ENCODE results near the gene FUT4.
"Not testable (repeated sequence)": the region's sequence is repeated elsewhere in the genome, so short reads cannot be mapped to it uniquely, and the experiment has no call there.

FUT4 gene

DNA sequence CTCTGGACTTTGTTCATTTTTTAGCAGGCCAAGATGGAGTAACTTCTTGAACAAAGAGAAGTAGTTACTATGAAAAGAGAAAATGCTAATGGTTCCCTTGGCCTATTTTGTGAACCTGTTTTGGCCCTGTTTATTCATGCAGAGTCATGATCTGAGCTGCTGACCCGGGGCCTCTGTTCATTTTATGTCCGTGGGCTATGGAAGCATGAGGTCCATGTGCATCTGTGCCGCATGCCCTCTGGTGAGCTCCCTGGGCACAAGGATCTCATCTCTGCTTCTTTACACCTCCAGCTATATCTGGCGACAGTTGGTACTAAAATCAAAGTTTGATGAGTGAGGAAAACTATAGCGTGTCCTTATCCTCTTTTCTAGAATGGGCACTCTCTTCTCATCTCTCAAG lies 24.5 kb downstream of the FUT4 start:
- DNase-seq (ENCODE audit: low read depth in 2 of 2): no peak

DNA sequence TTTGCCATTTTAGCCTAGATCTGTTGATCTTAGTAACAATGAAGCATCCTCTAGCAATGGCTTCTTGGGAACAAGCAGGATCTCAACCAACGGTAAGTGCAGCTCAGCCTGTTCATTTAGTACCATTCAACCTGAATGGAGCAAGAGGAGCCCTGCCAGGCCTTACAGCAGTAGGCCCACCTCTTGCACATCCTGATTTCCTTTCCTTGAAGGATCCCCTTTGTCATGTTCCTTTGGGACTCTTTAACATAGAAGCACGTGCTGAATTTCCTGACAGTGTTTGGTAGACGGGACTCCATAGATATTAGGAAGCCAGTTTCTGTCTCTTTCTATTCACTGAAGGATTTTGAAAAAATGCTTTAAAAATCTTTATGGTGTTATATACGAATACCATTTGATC lies 25.0 kb downstream of the FUT4 start:
- DNase-seq (ENCODE audit: low read depth in 2 of 2): no peak

DNA sequence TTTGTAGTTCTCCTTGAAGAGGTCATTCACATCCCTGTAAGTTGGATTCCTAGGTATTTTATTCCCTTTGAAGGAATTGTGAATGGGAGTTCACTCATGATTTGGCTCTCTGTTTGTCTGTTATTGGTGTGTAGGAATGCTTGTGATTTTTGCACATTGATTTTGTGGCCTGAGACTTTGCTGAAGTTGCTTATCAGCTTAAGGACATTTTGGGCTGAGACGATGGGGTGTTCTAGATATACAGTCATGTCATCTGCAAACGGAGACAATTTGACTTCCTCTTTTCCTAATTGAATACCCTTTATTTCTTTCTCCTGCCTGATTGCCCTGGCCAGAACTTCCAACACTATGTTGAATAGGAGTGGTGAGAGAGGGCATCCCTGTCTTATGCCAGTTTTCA lies 29.3 kb downstream of the FUT4 start:
- not testable (repeated sequence) for DNase-seq (ENCODE audit: low read depth in 2 of 2)

DNA sequence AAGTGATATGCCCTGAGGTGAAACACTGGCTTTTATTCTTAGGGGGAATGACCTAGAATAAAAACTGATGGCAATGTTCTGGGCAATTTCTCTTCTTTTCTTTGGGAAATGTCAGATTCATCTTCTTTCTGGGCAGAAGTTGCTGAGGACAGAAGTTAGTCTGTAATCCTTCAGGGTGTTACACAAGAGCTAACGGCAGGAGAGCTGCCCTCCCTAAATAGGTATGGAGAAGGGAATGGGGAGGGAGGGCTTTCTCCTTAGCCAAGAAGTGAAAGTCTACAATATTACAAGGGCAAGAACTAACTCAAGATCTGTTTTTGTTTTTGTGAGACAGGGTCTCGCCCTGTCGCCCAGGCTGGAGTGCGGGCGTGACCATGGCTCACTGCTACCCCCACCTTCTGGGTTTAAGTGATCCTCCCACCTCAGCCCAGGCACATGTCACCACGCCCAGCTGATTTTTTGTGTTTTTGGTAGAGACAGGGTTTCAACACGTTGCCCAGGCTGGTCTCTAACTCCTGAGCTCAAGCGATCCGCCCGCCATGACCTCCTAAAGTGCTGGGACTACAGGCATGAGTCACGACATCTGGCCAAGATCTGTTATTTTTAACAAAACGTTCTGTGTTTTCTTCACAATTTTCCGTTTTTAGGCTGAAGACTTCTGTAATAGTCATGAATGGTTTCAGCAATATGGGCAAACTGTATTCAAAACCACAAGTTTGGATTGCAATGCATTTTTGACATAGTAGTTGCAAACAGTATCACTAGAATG lies 30.7 kb downstream of the FUT4 start:
- no peak for DNase-seq (ENCODE audit: low read depth in 2 of 2)

DNA sequence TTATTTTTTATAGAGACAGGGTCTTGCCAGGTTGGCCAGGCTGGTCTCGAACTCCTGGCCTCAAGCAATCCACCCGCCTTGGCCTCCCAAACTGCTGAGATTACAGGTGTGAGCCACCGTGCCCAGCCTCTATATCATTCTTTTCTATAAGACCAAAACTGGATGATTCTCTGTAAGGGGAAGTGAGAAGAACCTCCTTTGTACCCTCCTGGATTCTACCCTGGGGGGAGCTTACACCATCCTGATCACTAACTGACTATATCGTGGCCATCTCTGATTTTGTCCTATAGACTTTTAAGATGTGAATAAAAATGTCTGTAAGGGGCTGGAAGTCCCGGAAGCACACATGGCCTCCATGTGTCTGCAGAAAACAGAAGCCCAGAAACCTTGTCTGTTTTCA lies 32.6 kb downstream of the FUT4 start:
- no peak for DNase-seq (ENCODE audit: low read depth in 2 of 2)

DNA sequence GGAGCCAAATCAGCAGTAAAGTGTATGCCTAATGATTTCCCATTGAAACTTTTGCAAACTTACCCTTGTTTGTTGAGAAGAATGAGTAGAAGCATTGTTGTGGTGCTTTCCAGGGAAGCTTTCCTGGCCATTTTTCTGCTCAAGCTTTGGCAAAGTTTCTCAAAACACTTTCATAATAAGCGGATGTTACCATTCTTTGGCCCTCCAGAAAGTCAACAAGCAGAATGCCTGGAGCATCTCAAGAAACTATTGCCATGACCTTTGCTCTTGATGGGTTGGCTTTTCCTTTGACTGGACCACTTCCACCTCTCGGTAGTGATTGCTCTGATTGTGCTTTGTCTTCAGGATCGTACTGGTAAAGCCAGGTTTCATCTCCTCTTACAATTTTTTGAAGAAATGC lies 34.1 kb downstream of the FUT4 start:
- DNase-seq (ENCODE audit: low read depth in 2 of 2): no peak

DNA sequence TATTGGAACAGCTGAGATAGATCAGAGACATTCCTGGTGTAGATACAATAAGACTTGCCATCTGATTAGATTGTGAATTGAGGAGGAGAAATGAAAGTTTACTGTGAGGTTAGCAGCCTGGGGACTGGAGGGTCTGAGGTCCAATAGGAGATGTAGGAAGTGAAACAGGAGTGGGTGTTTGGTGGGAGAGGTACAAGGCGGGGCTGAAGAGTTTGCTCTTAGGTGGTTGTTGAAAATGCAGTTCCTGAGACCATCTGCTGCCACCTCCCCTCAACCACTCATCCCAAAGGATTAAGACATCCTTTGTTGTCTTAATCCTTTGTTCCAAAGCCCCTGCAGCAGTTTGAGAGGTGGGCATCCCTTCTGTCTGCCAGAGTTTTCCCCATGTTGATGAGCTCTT lies 38.2 kb downstream of the FUT4 start:
- DNase-seq (ENCODE audit: low read depth in 2 of 2): no peak

DNA sequence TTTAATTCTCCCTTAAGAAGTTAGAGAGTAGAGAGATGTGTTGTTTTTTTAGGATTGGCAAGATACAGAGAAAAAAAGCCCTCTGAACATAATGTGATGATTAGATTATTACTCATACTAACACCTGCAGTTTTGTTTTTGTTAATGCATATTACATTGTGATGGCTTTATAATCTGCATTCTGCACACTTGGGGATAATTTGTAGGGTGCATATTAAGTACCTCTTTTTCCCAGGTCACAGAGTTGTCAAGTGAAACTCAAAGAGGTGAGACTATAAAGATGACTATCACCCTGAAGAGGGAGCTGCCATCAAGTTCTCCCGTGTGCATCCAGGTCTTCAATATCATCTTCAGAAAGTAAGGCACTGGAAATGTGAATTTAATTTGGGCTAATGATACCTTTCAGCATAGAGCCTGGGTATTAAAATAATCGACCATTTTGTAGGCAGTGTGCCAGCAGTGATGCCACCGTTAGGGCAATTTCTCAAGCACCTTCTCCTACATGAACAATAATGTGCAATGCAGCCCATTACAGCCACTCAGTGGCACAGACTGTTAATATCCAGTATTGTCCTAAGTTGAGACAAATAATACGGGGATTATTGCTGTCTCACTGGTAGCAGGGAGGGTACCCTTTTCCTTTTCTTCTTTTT lies 39.6 kb downstream of the FUT4 start:
- DNase-seq (ENCODE audit: low read depth in 2 of 2): no peak

DNA sequence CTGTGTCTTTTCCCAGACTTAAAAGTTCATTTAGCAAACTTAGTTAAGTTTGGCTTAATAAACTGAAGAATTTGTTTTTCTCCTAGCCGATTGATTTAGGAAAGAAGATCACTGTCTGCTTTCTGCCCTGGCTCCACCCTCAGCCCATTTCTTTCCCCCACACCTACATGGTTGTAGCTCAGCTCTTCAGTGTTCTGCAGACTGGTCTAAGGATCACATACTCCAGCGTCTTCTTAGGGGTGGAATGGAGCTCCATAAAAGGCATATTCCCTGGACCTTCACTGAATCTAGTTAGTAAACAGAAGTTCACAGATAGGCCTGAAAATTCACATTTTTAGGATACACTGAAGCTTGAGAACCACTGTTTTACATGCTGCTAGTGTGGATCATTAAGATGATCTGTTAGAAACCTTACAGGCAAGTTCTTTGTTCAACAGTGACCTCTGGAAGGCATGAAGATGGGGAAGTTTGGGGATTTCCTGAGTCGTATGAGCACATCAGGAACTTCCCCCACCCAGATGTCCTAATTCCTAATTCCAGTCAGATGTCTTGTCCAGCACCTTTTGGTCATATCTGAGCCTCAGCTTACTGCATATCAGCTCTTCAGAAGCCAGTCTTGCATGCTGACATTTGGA lies 40.3 kb downstream of the FUT4 start:
- no peak for DNase-seq (ENCODE audit: low read depth in 2 of 2)

DNA sequence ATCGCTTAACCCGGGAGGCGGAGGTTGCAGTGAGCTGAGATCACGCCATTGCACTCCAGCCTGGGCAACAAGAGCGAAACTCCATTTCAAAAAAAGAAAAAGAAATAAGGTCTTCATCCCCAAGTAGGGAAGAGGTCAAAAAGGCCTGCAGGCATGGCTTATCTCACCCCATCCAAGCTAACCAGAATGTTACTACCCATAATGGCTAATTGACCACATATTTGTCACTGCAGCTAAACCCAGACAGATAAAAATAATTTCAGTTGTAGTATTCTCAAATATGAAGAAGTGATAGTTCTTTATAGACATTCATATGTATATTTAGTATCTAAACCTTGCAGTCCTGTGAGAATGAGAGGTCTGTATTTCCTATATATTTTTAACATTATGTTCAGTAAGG lies 41.3 kb downstream of the FUT4 start:
- DNase-seq (ENCODE audit: low read depth in 2 of 2): no peak

DNA sequence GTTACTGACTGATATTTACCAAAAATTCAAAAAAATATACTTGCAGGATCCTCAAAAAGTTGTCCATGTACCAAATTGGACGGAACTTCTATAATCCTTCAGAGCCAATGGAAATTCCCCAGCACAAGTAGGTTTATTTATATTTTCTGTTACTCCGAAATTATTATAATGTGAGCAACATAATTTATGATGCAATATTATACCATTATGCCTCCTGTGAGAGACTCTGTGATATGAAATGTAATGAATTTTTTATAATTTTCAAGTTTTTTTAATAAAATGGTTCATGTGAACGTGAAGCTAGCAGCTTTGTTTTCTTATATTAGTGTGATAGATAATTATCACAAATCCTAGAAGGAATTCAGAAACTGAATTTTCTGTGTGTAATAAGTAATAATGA lies 41.7 kb downstream of the FUT4 start:
- DNase-seq (ENCODE audit: low read depth in 2 of 2): no peak

DNA sequence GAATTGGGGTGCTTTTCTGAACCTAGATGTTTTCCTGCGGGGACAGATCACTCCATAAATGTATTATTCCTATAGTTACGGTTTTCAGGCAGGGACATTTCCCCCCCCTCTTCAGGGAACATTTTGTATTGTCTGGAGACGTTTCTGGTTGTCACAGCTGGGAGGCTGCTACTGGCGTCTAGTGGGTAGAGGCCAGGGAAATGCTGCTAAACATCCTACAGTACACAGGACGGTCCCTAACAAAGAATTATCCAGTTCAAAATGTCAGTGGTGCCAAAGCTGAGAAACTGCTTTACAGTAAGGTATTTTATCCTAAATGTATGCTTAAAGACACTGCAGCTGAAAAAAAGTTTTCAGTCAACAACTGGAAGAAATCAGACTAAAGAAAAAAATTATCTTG lies 42.8 kb downstream of the FUT4 start:
- no peak for DNase-seq (ENCODE audit: low read depth in 2 of 2)

DNA sequence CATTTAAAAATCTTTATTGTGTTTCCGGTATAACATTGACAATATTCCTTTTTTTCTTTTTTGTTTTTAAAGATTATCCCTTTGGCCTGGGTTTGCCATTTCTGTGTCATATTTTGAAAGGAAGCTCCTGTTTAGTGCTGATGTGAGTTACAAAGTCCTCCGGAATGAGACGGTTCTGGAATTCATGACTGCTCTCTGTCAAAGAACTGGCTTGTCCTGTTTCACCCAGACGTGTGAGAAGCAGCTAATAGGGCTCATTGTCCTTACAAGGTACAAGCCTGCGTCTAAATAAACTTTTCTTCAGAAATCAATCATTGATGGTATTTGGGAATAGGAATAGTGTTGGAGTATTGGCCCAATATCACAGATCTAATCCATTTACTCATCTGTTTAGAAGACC lies 43.3 kb downstream of the FUT4 start:
- DNase-seq (ENCODE audit: low read depth in 2 of 2): no peak

DNA sequence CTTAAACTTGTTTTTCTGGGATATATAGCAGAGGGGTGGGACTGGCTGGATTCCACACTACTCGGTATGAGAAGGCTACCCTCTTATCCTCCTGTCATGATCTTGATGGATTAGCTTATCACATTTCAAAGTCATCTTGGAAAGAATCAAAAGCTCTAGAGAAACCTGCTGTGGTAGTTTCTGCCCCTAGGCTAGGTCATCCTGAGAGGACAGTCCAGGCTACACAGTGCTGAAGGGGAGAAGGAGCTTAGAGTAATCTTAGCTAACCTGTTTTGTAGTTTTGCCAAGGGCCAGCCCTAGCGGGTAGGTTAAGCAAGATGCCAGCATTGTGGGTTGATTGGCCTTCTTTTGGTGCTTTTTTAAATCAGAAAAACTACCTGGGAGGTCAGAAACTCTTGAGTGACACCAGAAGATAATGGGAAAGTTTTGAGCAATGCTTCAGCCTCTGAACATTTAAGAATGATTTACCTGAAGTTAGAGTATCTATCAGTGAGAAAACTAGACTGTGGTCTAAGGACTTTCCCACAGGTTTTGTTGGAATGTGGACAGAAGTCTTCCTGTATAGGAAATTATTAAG lies 44.7 kb downstream of the FUT4 start:
- no peak for DNase-seq (ENCODE audit: low read depth in 2 of 2)

DNA sequence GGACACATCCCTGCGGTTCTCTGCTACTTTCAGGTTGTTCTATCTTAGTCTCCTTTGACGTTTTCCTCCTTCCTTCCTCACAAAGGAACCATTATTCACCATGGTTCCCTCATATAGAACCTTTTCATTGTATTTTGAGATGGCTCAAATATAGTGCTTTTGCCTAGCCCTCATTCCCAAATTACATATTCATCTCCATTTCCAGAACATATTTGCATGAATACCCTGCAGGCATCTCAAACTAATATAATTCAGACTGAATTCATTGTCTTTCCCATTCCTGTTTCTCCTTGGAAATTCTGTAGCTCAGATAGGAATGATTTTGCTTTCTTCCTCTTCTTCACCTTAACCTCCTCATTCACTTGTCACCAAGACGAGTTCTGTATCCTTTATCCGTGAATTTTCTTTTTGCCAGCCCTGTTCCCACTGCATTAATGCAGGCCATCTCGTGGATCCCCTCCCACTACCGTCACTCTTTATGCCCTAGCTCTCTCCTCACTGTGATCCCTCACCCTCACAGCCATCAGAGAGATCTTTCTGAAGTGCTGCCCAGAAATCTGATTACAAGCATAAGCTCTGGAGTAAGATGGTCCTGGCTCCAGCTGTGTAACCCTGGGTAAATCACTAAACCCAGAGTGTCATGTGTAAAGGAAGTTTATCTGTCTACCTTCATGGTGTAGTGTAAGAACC lies 46.8 kb downstream of the FUT4 start:
- no peak for DNase-seq (ENCODE audit: low read depth in 2 of 2)

DNA sequence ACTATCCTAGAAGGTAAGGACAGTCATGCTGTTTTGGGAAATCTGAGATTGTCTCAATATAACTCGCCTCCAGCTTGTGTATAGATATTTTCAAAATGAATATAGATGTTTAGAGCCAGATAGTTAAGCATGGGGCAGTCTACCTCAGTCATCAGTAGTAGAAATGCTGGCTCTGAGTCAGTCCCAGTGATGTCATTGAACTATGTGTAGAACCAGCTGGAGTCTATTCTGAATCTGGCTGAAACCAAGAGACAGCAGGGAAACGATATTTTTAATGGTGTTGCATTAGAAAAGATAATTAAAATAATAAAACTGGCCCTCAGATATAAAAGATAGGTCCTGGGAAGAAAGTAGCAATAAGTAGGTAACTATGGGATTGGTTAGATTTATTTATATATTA lies 49.3 kb downstream of the FUT4 start:
- DNase-seq (ENCODE audit: low read depth in 2 of 2): no peak

DNA sequence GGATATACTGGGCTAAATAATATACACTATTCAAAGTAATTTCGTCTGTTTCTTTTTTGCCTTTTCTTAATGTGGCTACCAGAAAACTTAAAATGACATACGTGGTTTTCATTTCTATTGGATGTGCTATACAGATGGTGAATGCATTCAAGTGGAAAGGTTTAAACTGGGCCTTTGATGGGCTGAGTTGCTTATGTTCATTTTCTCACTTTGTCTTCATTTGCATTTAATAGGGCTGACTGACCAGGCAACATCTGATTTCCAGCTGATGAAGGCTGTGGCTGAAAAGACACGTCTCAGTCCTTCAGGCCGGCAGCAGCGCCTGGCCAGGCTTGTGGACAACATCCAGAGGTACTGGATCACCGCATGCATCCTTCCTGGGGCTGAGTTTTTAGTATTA lies 51.4 kb downstream of the FUT4 start:
- no peak for DNase-seq (ENCODE audit: low read depth in 2 of 2)

DNA sequence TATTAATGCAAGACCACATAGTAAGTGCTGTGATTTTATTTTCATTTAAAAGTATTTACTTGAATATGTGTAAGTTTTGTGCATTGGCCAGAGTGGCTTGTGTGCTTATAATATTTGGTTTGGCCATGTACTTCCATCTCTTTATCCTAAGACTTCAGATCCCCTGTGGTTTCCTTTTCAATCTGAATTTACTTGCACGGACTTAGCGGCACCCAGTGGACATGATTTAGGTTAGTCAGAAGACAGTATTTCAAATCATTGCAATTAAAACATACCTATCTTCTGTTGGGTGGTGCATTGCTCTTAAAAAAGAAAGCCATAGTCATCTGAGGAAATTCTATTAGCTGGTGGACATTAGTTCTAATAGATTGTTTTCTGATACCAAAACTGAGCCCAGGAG lies 54.2 kb downstream of the FUT4 start:
- no peak for DNase-seq (ENCODE audit: low read depth in 2 of 2)

Measured in activated CD4-positive, alpha-beta T cell treated with anti-CD3 and anti-CD28 coated beads for 24 hours (primary cell).